ENCODE results near the gene LRP1.

GRCh38 chr12:57093415-57094207, 34.7 kb upstream of the LRP1 start:
- TF ChIP-seq CTCF (IDR thresholded peaks at IDR 0.05; ENCODE audit: insufficient read depth, low read depth, low read length) (peak; percentile 23), EZH2 (IDR thresholded peaks at IDR 0.05; ENCODE audit: insufficient read depth, low read length) (no peak)

Measured in astrocyte (in vitro differentiated cells and primary cell).